Prostate gland (tissue), 2 donors: ENCODE measurements around the gene NRROS. TPM values are rescaled to one million over a fixed set of nuclear protein-coding genes. Genes with fewer than 3 reads are reported as not detected.
"Not testable (repeated sequence)": the region's sequence is repeated elsewhere in the genome, so short reads cannot be mapped to it uniquely, and the experiment has no call there.

Experiments used
- DNase-seq: peaks from one replicate; pipeline ENCODE4 v3.0.0-alpha.2; 2019; ENCODE audit warnings: low spot score
- H3K27ac ChIP-seq, 2 donors: fragments of 200-600 bp; sonication (generic); 2 replicates each; pipeline ENCODE4 v1.5.1; 2017 to 2019
- H3K27me3 ChIP-seq: fragments of 200-600 bp; sonication (generic); replicated peaks from 2 replicates; pipeline ENCODE4 v1.5.1; 2019; ENCODE audit not compliant: insufficient read depth
- H3K36me3 ChIP-seq, 2 donors: fragments of 200-600 bp; sonication (generic); 1 replicate in 1 of 2; 2 replicates in 1 of 2; pipeline versions ENCODE4 v1.5.1 to v1.8.1; 2017 to 2019
- H3K4me1 ChIP-seq: fragments of 200-600 bp; sonication (generic); replicated peaks from 2 replicates; pipeline ENCODE4 v1.5.1; 2019
- H3K4me3 ChIP-seq, 2 donors: fragments of 200-600 bp; sonication (generic); 2 replicates each; pipeline ENCODE4 v1.5.1; 2017 to 2019
- H3K9me3 ChIP-seq: fragments of 200-600 bp; sonication (generic); 2 replicates; pipeline ENCODE4 v1.5.1; 2017
- CTCF ChIP-seq, 4 experiments: fragments of 200-600 bp in 2 of 4; fragments of 450-650 bp in 2 of 4; sonication (generic) in 2 of 4; IDR thresholded peaks; 1 replicate in 3 of 4; 2 replicates in 1 of 4; pipeline ENCODE4 v1.5.1; 2016 to 2019; ENCODE audit warnings: antibody characterized with exemption in 4 of 4, mild to moderate bottlenecking in 2 of 4, moderate library complexity in 2 of 4
- POLR2A ChIP-seq: fragments of 450-650 bp; IDR thresholded peaks from one replicate; pipeline ENCODE4 v1.6.1; 2016; ENCODE audit warnings: antibody characterized with exemption, mild to moderate bottlenecking
- POLR2AphosphoS5 ChIP-seq: sonication (generic); formaldehyde crosslinking; IDR thresholded peaks from one replicate; pipeline ENCODE4 v1.6.1; 2017; ENCODE audit warnings: antibody characterized with exemption
- WGBS: methylation state at CpG from one replicate; pipeline ENCODE4 v1.1.5; 2018; 5-methylcytosine and 5-hydroxymethylcytosine counted together
- intact Hi-C: fragments of 100-400 bp; cut with DNase I; formaldehyde crosslinking; loops from one replicate; pipeline ENCODE4 v1.14.2; 2022
- total RNA-seq, 2 donors: library from RNA; depleted of rRNA; stranded (reverse); fragments of >200 nt; gene quantifications; one replicate each; pipeline ENCODE4 v1.1.0, GENCODE V29; 2016

Gene NRROS
- total RNA-seq, 2 donors from 2014 or later = 2.0 to 5.5 TPM

DNA sequence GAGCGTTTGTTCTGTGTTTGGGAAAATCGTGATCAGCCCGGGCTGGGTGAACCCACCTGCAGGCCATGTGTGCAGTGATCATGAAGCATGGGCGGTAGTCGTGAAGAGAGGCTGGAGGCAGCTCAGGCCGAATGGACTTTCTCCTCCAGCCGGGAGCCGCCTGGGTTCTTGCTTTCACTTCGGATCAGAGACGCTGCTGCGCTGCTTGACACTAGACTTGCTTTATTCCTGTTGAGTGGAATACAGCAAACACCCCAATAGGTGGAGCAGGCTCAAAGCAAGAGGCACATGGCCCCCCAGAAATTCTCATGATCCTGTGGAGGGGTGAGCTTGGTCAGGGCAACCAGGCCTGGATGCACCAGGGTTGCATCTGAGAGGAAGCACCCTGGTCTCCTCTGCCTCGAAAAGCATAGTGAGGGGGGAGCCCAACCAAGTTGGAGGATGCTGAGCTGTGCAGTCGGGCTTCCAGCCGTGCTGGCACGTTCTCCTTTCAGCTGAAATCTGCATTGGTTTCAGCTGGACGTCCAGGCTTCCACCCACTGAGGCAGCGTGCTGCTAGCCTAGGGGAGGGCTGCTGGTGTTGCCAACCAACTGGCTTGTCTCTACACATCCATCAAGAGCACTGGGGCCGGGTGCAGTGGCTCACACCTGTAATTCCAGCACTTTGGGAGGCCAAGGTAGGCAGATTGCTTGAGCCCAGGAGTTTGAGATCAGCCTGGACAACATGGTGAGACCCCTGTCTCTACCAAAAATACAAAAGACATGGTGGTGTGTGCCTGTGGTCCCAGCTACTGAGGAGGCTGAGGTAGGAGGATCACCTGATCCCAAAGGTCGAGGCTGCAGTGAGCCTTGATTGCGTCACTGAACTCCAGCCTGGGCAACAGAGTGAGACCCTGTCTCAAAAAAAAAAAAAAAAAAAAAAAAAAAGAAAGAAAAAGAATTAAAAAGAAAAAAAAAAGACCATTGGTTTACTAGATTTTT lies 2.8 kb upstream of the NRROS start:
- Histone ChIP-seq H3K9me3 (no peaks in the 10 kb centered on the region), H3K4me3 (no peak overlapping the region), H3K27ac (no peak overlapping the region), H3K4me1 (no peaks in the 10 kb centered on the region), H3K36me3 (no peaks in the 10 kb centered on the region), H3K27me3 (no peaks in the 10 kb centered on the region)
- DNase-seq = no peak
- intact Hi-C loops = no loop called here
- TF ChIP-seq POLR2A = no peak
- TF ChIP-seq CTCF (IDR thresholded peaks at IDR 0.05) = no peak
- TF ChIP-seq POLR2AphosphoS5 = no peak
- WGBS = 75% methylated on average over 19 of the region's 20 CpGs

DNA sequence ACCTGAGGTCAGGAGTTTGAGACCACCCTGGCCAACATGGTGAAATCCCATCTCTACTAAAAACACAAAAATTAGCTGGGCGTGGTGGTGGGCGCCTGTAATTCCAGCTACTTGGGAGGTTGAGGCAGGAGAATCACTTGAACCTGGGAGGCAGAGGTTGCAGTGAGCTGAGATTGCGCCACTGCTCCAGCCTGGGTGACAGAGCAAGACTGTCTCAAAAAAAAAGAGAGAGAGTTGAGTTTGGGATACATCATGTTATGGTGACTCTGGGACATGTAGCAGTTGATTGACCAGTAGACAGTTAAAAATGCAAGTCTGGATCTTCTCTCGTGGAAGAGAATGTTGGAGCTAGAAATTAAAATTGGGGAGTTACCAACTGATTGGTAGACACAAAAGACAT lies 1.6 kb upstream of the NRROS start:
- H3K27ac ChIP-seq, intact Hi-C loops, H3K27me3 ChIP-seq, H3K36me3 ChIP-seq, H3K4me3 ChIP-seq, H3K4me1 ChIP-seq, DNase-seq, H3K9me3 ChIP-seq: not testable (repeated sequence)
- 89% methylated on average over 4 of the region's 4 CpGs for WGBS

GRCh38 chr3:196638861-196639482 lies 522 bp upstream of the NRROS start:
- TF ChIP-seq POLR2A = no peak
- Histone ChIP-seq H3K36me3 (no peaks in the 10 kb centered on the region), H3K4me1 (no peaks in the 10 kb centered on the region), H3K4me3 (peak overlapping the region; percentile 16 to 38), H3K27ac (peak overlapping the region; percentile 1 to 34), H3K9me3 (no peaks in the 10 kb centered on the region), H3K27me3 (no peaks in the 10 kb centered on the region)
- no peak for DNase-seq
- intact Hi-C loops = no loop called here
- WGBS = 26% methylated on average over 19 of the region's 19 CpGs

- Histone ChIP-seq H3K36me3 (no peaks in the 10 kb centered on the region), H3K4me3 (peak overlapping the region; percentile 16 to 38), H3K4me1 (no peaks in the 10 kb centered on the region), H3K27ac (no peak overlapping the region), H3K27me3 (no peaks in the 10 kb centered on the region), H3K9me3 (no peaks in the 10 kb centered on the region)
- DNase-seq = no peak
- TF ChIP-seq POLR2A (no peak), CTCF (IDR thresholded peaks at IDR 0.05) (no peak), POLR2AphosphoS5 (no peak)
- intact Hi-C loops = no loop called here
- 73% methylated on average over 24 of the region's 24 CpGs for WGBS
Measured at GRCh38 chr3:196640297-196641018, 964 bp downstream of the NRROS start.

DNA sequence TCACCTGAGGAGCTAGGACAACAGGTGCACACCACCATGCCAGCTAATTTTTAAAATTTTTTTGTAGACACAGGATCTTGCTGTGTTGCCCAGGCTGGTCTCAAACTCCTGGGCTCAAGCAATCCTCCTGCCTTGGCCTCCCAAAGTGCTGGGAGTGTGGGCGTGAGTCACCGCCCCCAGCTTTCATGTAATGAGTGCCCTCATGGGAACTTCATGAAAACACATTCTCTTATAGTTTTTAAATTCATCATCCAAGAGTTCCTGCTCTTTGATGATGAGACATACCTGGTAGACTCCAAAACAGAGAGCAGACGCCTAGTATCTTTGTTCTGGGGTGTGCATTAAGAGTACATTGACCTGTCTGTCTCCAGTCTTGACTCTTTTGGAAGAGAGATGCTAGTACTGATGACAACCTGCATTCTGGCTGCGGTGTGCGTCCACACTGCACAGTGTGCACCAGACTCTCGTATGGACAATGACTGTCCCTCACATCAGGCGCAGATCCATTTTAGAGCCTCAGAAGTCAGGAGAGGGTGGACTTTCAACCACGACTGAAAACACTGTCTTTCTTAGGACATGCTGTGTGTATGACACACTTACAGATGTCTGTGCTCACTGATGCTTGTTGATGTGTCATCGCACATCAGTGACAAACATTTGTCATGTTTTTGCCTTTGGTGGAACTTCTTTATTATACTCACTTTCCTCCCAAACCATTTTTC lies 2.0 kb downstream of the NRROS start:
- no peak for DNase-seq
- TF ChIP-seq POLR2A = no peak
- TF ChIP-seq POLR2AphosphoS5 = no peak
- no peak for TF ChIP-seq CTCF (IDR thresholded peaks at IDR 0.05)
- H3K4me1 ChIP-seq = no peaks in the 10 kb centered on the region
- H3K36me3 ChIP-seq = no peaks in the 10 kb centered on the region
- intact Hi-C loops = no loop called here
- no peaks in the 10 kb centered on the region for H3K9me3 ChIP-seq
- 64% methylated on average over 9 of the region's 9 CpGs for WGBS
- no peaks in the 10 kb centered on the region for H3K27me3 ChIP-seq
- H3K4me3 ChIP-seq = no peak overlapping the region
- no peak overlapping the region for H3K27ac ChIP-seq
